ENCODE data around the gene ANKRD37.
"Not testable (repeated sequence)": the region's sequence is repeated elsewhere in the genome, so short reads cannot be mapped to it uniquely, and the experiment has no call there.

Gene ANKRD37

DNA sequence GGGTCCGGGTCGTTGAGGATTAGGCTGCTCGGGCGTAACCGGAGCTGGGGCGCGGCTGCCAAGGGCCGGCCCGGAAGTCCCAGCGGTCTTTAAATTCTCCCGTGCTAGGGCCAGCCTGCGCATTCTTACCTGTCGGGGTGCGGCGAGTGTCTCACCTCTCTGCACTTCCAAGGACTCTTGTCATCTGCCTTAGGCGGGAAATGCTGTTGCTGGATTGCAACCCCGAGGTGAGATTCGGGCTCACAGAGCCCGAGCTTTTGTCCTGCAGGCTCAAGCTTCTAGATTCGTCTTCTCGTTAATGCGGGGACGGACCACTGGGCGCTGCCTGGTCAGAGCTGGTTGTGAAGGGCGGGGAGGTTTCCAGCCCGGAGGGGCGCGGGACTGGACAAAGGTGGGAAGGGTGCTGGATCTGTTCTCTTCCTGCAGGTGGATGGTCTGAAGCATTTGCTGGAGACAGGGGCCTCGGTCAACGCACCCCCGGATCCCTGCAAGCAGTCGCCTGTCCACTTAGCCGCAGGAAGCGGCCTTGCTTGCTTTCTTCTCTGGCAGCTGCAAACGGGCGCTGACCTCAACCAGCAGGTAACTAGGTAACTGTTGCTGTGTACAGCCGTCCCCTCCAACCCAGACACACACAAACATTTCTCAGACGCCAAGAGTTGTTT, at the start of gene ANKRD37:
ANKRD37 (plus strand) TSS at position 118 of the 662 bp plus-strand sequence; CDS start at position 201, 83 bp downstream.
- no peak for DNase-seq

DNA sequence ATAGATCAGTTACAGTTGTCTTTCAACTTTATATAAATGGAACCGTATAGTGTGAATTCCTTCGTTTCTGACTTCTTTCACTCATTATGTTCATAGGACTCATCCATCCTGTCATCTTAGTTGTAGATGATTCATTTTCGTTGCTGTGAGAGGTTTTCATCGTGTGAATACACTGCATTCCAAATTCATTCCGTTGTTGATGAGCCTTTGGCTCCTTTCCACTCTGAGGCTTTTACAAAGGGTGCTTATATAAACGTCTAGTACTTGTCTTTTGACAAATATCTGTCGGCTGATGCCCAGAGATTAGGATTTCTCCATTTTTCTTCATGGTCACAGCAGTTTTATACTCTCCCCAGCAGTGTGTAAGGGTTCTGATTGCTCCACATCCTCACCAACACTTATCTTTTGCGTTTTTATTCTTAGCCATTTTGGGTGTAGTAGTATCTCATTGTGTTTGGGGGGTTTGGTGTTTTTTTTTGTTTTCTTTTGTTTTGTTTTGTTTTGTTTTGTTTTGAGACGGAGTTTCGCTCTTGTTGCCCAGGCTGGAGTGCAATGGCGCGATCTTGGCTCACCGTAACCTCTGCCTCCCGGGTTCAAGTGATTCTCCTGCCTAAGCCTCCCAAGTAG, 49.6 kb upstream of the ANKRD37 start:
- DNase-seq = no peak

- DNase-seq = no peak
These were observed 45.0 kb upstream of the ANKRD37 start for GRCh38 chr4:185351691-185352090.

GRCh38 chr4:185352202-185352601, 44.4 kb upstream of the ANKRD37 start:
- no peak for DNase-seq

DNA sequence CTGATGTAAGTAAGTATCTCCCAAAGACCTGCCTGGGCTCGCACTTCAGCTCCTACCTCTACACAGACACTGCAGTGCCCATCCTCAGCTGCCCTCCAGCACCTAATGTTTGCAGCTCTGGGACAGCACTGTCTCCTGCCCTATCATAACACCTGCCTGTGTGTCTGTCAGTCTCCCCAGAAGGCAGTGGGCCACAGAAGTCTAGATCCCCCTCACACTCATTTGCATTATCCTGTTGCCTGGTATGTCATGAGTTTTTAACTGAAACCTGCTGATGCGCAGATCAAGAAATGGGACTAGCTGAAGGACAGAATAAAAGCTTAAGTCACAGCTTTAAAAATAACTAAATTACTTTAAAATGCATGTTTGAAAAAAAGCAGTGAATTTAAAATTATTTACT, 43.9 kb upstream of the ANKRD37 start:
- no peak for DNase-seq

- DNase-seq = no peak
These were observed 39.4 kb upstream of the ANKRD37 start for GRCh38 chr4:185357211-185357610.

GRCh38 chr4:185357733-185358440, 38.8 kb upstream of the ANKRD37 start:
- DNase-seq = no peak

DNA sequence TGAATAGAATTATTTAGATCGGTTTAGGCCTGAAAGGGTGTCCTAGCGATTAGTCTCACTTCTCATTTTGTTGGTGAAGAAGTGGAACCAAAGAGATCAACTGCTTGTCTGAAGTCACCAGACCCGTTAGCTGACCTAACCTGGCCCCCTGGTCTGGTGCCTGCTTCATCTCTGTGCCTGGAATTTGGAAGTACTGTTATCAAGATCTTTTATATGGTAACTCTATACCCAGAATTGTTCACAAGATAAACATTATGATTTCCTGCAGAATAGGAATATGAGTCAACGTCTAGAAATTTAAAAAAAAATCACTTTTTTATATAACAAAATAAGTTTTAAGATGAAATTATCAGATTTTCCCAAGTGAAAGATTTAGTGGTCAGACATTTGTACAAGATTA, 38.1 kb upstream of the ANKRD37 start:
- no peak for DNase-seq

DNA sequence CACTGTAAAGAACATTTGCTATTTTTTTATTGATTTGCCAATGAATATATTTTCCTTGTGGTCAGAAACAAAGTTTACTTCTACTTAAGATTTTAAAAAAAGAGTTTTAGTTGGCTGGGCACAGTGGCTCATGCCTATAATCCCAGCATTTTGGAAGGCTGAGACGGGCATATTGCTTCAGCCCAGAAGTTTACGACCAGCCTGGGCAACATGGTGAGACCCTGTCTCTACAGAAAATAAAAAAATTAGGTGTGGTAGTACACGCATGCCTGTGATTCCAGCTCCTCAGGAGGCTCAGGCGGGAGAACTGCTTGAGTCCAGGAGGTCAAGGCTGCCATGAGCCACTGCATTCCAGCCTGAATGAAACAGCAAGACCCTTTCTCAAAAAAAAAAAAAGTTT, 37.7 kb upstream of the ANKRD37 start:
- DNase-seq = no peak

- DNase-seq = no peak
These were observed 36.7 kb upstream of the ANKRD37 start for GRCh38 chr4:185359767-185360446.

DNA sequence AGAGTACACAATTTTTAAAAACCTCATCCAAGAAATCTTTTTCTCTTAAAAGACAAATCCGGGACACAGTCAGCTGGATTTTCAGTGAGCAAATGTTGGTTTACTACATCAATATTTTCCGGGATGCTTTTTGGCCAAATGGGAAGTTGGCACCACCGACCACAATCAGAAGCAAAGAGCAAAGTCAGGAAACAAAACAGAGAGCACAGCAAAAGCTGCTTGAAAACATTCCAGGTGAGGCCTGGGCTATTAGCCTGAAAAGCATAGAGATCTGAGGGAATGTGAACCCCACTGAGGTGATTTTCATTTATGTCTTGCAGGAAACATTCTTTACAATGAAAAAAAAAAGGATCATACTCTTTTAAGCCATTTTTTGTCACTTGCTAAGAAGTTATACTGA, 34.8 kb upstream of the ANKRD37 start:
- DNase-seq = no peak

- DNase-seq = not testable (repeated sequence)
These were observed 34.1 kb upstream of the ANKRD37 start for GRCh38 chr4:185362570-185362969.

DNA sequence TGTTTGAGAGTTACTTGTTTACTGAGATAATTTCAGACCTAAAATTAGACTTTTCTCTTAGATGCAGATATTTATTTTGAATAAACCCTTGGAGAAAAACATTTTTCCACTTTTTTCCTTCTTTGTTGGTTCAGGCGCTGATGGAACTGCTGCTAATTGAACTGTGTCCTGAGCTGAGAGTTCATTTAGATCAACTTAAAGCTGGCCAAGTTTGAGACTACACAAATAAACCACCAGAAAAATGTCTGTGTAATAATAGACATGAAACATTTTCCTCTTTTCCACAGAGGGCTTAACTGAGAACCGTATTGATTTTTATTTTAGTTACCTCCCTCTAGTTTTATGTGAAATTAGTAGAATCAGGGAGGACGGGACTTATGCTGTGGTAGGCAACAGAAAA, 33.4 kb upstream of the ANKRD37 start:
- no peak for DNase-seq

GRCh38 chr4:185364886-185365285, 31.8 kb upstream of the ANKRD37 start:
- no peak for DNase-seq

- DNase-seq = no peak
These were observed 26.9 kb upstream of the ANKRD37 start for GRCh38 chr4:185369731-185370130.

DNA sequence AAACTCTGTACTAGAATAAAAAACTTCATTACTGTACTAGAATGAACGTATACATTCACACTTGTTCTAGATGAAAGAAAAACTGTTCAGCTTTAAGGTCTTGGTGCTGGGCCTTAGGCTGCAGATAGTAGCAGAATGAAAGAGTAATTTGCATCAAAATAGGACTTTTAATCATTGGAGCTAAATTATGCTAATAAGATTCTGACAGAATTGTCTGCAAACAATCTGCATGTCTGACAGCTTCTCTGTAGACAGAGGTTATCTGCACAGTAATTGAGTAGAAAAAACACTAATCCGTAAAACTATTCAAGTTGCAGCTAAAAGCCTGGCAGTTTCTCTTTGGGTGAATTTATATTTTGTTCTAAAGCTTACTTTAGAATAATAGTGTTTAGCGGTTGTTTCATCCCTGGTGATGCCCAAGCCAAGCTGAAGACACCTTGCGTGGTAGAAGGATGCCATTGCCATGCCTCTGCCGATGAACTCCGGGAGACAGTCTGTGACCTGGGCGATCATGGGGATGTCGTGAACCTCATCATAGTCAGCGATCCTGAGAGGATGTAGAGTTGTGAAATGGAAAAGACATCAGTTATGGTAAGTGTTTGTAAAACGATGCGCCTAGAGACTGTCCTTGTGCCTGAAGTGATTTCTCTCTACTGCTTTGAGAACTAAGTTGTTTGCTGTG, 26.2 kb upstream of the ANKRD37 start:
- DNase-seq = no peak

GRCh38 chr4:185371702-185372101, 24.9 kb upstream of the ANKRD37 start:
- no peak for DNase-seq

DNA sequence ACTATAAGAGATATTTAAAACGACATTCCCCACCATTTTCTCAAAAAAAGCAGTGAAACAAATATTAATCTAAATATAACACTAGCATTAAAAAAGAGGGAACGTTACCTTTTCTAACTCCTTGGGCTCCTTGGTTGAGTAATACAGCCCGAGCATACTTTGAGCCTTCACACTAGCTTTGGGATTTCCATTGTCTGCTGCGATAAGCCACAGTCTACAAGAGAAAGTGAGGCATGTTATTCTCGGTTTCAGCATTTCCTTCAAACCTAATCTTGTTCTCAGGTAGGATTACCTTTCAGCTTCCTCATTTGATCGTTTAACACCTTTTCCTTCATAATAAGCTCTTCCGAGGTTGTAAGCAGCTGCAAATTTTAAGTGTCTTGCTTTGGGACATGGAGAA, 22.6 kb upstream of the ANKRD37 start:
- no peak for DNase-seq

DNA sequence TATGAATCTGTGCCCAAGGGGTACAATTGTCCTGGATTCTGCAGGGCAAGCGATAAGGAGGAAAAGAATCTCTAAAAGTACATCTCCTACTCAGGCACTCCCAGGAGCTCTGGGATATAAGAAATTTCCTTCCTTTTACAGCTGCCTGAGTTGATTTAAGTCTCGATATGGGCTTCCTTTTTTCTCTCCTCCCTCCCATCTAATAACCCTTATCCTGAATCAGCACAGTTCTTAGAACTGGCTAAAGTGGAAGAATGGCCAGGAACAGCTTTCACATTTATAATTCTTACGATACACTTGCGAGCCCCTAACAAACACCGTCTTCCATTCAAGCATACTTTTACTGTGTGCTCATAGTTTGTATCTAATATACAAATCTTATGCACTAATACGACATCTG, 22.1 kb upstream of the ANKRD37 start:
- DNase-seq = no peak

- no peak for DNase-seq
These were observed 18.4 kb upstream of the ANKRD37 start for GRCh38 chr4:185378264-185378663.

DNA sequence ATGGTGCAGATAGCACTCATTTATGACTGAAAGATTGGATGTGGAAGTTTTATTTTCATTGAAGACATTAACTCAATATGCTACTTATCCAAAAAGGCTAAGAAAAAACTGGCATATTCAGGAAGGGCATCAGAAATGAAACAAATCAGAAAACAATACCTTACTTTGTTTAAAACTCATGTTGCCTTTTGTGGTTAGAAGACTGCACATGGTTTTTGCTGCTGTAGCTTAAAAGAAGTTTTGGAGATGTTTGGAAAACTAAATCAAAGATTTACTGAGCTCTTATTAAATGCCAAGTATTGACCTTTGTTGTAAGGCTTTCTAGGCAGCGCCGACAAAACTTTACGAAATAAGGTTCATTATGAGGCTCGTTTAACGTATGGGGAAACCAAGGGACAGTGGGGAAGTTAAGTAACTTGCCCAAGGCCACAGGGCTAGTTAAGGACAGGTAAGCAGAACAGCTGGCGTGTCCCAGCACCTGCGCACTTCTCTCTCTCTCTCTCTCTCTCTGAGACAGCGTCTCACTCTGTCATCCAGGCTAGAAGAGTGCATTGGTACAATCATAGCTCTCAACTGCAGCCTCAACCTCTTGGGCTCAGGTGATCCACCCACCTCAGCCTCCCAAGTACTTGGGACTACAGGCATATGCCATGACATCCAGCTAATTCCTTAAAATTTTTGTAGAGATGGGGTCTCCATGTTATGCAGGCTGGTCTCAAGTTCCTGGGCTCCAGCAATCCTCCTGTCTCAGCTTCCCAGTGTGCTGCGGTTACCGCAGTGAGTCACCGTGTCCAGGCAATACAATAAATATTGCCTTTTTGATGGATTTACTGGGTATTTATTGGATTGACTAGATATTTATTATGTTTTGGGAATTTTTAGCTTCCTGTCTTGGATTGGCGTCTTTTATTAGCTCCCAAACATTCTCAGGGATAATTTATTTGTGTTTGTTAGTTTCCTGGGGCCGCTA, 17.0 kb upstream of the ANKRD37 start:
- no peak for DNase-seq

- DNase-seq = no peak
These were observed 16.3 kb upstream of the ANKRD37 start for GRCh38 chr4:185380320-185380719.
